NCI-H146 (cell line): ENCODE results near the gene MAZ.

Experiments
- DNase-seq: peaks from one replicate; lab custom pipeline; 2025; lab: John Stamatoyannopoulos, UW

Gene MAZ

DNA sequence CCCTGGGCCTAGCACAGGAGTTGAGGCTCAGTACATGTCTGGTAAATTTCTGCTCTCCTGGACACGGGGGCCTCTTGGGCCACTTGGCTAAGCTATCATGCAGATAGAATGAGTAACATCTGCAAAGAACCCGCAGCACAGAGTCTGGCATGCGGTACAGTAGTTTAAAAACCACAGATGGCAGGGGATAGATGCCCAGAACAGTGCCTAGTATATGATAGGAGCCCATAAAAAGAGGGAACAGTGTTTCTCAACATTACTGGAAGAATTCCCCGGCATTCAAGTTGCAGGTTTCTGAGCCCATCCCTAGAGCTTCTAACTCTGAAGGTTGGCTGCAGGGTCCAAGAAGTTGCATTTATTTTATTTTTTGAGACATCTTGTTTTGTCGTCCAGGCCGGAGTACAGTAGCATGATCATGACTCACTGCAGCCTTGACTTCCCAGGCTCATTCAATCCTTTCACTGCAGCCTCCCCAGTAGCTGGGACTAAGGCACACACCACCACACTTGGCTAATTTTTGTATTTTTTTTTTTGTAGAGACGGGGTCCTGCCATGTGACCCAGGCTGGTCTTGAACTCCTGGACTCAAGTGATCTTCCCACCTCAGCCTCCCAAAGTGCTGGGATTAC, 50.9 kb downstream of the MAZ start:
- no peak for DNase-seq

DNA sequence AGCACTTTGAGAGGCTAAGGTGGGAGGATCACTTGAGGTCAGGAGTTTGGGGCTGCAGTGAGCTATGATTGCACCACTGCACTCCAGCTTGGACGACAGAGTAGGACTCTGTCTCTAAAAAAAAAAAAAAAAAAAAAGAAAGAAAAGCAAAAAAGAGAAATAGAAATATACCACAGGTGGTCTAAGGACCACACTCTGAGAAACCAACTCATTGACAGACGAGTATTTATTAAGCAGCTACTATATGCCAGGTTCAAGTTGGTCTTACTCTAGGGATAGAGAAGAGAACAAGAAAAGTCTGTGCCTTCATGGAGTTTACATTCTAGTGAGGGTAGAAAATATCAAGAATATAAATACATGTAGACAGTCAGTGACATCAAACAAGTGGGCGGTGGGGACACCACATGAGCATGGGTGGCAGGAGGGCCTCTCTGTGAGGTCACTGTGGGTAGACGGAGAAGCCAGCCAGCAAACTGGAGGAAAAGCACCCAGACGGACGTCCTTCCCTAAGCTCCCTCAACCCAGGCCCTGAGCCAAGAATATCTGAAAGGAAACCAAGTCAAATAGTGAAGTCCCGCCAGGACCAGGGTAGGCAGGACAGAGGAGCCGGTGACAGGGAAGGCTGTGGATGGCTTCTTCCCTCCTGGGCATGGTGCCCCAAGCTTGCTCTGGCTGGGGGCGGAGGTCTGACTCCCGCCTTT, 52.0 kb downstream of the MAZ start:
- no peak for DNase-seq

DNA sequence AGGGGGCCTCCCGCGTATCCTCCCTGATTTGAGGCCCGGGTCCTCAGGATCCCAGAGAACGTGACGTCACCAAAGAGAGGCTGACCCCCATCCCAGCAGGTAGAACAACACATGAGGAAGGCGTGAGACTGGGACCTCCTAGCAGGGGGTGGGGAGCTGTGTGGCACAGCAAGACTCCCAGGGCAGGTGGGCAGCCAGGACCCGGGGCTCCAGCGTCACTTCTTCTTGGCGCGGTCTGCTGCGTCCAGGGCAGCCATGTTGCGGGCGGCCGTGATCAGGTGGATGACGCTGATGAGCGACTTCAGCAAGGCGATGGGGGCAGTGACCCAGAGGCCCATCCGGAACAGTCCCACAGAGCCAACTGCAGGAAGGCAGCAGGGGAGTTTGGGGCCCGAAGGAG, 52.6 kb downstream of the MAZ start:
- DNase-seq: no peak

DNA sequence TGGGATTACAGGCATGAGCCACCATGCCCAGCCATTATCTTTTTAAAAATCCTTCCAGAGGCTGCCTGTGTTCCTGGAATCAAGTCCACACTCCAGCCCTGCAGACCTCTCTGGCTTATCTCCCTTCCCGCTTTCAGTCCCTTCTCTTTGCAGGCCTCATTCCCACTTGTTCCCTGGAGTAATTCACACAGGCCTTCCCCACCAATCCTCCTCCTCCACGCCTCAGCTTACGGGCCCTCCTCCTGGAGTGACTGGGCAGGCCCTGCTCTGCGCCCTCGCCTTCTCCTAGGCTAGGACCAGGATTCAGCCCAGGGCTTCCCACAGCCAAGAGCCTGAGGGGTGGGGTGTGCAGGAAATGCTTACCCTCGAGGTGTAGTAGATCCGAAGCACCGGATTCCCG, 53.9 kb downstream of the MAZ start:
- no peak for DNase-seq
